ENCODE measurements around the gene REG1A. TPM values are rescaled to one million over a fixed set of nuclear protein-coding genes. Genes with fewer than 3 reads are reported as not detected.

Gene REG1A
- total and polyA plus RNA-seq, 9 of the 15 experiments (the other 6 are each of a cell fraction or from before 2014, with no cell fraction given): 3.1 TPM; not detected in 8

DNA sequence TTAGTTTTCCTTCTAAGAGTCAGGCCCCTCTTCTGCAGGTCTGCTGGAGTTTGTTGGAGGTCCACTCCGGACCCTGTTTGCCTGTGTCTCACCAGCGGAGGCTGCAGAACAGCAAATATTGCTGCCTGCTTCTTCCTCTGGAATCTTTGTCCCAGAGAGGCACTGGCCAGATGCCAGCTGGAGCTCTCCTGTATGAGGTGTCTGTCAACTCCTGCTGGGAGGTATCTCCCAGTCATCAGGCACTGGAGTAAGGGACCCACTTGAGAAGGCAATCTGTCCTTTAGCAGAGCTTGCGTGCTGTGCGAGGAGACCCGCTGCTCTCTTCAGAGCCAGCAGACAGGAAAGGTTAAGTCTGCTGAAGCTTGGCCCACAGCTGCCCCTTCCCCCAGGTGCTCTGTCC is 37.3 kb upstream of the REG1A start (continued):
- TF ChIP-seq, protein P1, sequence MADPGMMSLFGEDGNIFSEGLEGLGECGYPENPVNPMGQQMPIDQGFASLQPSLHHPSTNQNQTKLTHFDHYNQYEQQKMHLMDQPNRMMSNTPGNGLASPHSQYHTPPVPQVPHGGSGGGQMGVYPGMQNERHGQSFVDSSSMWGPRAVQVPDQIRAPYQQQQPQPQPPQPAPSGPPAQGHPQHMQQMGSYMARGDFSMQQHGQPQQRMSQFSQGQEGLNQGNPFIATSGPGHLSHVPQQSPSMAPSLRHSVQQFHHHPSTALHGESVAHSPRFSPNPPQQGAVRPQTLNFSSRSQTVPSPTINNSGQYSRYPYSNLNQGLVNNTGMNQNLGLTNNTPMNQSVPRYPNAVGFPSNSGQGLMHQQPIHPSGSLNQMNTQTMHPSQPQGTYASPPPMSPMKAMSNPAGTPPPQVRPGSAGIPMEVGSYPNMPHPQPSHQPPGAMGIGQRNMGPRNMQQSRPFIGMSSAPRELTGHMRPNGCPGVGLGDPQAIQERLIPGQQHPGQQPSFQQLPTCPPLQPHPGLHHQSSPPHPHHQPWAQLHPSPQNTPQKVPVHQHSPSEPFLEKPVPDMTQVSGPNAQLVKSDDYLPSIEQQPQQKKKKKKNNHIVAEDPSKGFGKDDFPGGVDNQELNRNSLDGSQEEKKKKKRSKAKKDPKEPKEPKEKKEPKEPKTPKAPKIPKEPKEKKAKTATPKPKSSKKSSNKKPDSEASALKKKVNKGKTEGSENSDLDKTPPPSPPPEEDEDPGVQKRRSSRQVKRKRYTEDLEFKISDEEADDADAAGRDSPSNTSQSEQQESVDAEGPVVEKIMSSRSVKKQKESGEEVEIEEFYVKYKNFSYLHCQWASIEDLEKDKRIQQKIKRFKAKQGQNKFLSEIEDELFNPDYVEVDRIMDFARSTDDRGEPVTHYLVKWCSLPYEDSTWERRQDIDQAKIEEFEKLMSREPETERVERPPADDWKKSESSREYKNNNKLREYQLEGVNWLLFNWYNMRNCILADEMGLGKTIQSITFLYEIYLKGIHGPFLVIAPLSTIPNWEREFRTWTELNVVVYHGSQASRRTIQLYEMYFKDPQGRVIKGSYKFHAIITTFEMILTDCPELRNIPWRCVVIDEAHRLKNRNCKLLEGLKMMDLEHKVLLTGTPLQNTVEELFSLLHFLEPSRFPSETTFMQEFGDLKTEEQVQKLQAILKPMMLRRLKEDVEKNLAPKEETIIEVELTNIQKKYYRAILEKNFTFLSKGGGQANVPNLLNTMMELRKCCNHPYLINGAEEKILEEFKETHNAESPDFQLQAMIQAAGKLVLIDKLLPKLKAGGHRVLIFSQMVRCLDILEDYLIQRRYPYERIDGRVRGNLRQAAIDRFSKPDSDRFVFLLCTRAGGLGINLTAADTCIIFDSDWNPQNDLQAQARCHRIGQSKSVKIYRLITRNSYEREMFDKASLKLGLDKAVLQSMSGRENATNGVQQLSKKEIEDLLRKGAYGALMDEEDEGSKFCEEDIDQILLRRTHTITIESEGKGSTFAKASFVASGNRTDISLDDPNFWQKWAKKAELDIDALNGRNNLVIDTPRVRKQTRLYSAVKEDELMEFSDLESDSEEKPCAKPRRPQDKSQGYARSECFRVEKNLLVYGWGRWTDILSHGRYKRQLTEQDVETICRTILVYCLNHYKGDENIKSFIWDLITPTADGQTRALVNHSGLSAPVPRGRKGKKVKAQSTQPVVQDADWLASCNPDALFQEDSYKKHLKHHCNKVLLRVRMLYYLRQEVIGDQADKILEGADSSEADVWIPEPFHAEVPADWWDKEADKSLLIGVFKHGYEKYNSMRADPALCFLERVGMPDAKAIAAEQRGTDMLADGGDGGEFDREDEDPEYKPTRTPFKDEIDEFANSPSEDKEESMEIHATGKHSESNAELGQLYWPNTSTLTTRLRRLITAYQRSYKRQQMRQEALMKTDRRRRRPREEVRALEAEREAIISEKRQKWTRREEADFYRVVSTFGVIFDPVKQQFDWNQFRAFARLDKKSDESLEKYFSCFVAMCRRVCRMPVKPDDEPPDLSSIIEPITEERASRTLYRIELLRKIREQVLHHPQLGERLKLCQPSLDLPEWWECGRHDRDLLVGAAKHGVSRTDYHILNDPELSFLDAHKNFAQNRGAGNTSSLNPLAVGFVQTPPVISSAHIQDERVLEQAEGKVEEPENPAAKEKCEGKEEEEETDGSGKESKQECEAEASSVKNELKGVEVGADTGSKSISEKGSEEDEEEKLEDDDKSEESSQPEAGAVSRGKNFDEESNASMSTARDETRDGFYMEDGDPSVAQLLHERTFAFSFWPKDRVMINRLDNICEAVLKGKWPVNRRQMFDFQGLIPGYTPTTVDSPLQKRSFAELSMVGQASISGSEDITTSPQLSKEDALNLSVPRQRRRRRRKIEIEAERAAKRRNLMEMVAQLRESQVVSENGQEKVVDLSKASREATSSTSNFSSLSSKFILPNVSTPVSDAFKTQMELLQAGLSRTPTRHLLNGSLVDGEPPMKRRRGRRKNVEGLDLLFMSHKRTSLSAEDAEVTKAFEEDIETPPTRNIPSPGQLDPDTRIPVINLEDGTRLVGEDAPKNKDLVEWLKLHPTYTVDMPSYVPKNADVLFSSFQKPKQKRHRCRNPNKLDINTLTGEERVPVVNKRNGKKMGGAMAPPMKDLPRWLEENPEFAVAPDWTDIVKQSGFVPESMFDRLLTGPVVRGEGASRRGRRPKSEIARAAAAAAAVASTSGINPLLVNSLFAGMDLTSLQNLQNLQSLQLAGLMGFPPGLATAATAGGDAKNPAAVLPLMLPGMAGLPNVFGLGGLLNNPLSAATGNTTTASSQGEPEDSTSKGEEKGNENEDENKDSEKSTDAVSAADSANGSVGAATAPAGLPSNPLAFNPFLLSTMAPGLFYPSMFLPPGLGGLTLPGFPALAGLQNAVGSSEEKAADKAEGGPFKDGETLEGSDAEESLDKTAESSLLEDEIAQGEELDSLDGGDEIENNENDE (IDR thresholded peaks at IDR 0.05; ENCODE audit: low read depth, low read length): no peak
- TF ChIP-seq GABPB2 (CRISPR knock-in tag; conservative IDR thresholded peaks at IDR 0.05) (no peak), RBM25 (IDR thresholded peaks at IDR 0.05; ENCODE audit: low read depth, low read length, severe bottlenecking) (no peak), SRSF3 (IDR thresholded peaks at IDR 0.05; ENCODE audit: insufficient read depth, low read length) (no peak)

Data from K562 (cell line).